Midbrain (tissue), 1 donor: ENCODE data around the gene FERMT2.
"Not testable (repeated sequence)": the region's sequence is repeated elsewhere in the genome, so short reads cannot be mapped to it uniquely, and the experiment has no call there.

ENCODE experiments used
- DNase-seq: peaks from one replicate; lab custom pipeline; 2025; lab: John Stamatoyannopoulos, UW

FERMT2 gene

DNA sequence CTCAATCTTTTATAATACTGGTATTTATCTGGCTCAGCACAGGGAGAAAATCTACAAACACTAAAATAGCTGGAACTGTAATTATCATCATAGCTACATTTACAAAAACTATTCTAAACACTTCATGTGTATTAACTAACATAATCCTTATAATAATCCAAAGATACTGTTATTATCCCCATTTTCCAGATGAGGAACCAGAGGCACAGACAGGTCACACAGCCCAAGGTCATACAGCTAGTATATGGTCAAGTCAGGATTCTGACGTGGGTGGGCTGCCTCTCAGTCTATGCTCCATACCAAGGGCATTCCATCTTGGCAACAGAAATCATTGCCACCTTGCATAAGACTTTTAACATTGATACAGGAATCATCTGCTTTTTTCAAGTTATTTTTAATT lies 11.4 kb downstream of the FERMT2 start:
- DNase-seq: no peak

DNA sequence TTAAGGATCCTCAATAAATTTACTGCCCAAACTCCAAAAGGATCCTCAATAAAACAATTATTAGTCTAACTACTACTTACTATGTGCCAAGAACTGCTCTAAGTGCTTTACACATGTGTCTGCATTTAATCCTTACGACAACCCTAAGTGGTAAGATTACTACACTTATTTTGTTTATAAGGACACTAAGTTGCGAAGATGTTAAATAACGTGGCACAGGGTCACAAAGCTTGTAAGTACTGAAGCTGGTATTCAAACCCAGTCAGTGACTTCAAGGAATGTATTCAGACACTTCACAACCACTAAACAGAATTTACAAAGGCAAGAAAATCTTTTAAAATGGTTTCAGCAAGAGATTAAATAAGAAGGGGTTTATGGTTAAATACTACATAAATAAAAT lies 13.0 kb downstream of the FERMT2 start:
- no peak for DNase-seq

DNA sequence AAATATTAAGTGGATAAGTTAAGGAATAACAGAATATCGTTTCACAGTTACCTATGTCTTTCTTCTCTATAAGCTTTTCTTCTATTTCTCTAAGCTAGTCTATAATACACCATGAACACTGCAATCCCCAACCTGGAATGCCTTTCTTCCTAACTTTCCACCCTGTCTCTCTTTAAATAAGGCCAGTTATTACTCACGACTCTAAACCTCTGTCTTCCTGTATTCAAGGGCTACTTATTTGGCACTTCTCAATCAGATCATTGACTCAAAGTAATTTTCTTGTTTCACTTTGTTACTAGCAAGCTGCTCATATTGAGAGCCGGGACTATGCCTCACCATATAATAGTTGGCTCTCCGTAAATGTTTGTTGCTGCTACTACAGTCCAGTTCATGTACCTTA lies 13.5 kb downstream of the FERMT2 start:
- no peak for DNase-seq

DNA sequence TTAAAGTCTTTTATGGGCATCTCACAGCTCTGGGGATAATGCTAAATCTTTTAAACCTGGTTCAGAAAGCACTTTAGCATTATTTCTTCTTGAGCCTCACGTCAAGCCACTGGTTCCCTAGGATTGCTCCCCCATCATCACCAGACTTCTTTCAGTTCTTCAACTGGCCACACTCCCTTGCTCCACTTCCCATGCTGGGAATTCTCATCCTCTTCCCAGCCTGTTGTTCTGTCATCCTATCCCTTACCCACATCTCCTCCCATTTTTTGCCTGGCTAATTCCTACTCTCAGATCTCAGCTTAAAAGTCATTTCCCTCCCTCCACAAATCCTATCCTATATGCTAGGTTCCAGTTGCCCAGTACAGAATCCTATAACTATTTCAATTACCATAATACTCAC lies 14.4 kb downstream of the FERMT2 start:
- DNase-seq: no peak

DNA sequence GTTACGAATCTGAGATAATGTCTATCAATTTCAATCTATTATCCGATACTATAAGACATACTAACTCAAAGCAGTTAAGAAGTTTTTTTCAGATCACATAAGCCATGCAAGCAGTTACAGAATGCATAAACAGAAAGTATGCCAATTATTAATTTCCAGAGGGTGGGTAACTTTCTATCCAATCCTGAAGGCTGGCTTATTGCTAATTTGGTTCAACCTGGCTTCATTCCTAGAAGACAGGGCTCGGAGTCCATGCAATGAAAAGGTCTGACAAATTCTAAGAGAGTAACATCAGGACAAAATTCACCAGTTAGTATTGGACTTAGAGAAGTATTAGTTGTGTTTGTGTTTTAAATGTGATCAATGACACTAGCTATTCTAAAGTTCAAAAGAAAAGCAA lies 15.0 kb downstream of the FERMT2 start:
- DNase-seq: no peak

DNA sequence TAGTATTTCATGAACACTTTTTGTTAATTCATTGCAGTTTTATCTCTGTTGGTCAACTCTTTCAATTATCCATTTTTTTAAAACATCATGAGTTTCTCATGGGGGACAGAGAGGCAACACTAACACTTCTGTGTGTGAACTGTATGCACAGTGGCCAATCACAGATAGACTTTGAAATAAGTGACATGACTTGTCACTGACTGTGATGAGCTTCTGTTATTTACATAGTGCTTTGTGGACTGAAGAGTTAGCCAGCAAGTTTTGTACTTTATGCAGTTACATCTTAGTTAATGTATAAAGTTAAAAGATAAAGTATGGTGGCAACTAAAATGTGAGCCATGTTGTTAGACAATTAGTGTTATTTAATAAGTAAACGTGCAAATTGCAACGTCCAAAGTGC lies 16.1 kb downstream of the FERMT2 start:
- DNase-seq: no peak

DNA sequence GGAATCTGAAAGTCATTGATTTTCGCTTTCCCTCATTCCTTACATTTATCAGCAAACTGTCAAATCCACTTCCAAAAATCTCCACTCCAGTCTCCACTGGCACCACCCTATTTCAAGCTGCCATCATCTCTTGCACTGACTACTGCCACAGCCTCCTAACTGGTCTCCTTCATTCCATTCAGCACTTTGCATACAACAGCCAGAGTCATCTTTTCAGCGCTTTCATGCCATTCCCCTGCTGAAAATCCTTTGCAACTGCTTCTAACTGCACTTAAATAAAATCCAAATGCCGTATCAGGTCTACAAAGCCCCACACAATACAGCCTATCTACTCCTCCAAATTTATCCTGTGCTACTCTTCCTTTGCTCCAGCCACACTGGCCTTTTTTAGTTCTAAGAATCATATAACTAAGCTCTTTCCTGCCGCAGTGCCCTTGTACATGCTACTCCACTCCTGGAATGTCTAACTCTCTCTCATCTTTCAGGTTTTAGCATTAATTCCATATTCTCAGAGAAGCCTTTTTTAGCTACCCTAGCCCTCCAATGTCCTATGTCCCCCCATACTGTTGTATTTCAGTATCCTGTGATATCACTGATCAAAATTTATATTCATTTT lies 21.6 kb downstream of the FERMT2 start:
- no peak for DNase-seq

DNA sequence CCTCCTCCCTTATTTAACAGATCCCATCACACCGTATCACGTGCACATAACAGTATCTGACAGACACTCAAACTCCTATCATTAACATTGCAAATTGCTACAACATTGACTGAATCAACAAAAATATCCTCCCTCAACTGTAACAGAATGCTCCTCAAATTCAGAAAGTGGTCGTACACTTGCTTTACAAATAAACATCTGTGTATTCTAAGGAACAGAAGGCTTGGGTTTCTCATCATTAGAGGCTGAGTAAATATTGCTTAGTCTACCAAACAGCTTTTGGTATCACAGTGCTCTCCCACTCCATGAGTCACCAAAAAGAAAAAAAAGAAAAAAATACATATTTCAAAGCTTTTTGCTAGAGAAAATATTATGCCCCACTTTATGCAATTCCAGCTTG lies 23.9 kb downstream of the FERMT2 start:
- no peak for DNase-seq

DNA sequence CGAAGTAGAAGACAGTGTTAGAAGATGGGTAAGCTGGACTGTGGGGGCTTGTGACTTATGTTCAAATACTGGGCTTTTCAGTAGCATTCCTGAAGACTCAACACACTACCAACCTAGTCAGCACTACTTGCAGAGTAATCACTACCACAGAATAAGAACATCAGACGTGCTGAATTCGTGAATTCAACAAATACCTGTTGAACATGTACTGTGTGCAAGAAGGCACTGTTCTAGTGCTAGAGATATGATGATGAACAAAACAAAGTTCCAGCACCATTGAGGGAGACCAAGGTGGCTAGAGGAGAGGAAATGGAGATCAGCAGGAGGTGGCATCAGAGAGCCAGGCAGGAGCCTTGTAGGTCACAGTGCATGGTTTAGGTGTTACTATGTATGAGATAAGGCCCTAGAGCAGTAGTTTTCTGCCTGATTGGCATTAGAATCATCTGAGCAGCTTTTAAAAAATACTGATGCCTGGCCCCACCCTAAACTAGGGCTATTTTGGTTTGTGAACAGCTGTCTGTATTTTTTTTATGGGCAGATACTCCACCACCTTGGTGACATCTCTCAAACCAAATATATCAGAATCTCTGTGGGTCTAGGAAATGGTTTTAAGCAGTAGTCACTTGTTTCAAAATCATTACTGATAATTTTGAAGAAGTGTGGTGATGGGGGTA lies 26.8 kb downstream of the FERMT2 start:
- DNase-seq: no peak

DNA sequence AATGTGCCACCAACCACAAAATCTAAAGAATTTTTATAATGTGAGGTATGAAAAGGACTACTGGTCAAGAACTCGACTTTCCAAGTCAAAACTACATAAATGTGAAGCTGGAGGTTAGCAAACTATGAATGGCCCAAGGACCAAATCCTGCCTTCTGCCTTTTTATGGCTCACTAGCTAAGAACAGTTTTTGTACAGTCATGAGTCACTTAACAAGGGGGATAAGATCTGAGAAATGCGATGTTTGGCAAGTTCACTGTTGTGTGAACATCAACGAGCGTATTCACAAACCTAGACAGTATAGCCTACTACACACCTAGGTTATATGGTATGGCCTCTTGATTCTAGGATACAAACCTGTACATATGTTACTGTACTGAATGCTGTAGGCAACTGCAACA lies 28.2 kb downstream of the FERMT2 start:
- DNase-seq: no peak

DNA sequence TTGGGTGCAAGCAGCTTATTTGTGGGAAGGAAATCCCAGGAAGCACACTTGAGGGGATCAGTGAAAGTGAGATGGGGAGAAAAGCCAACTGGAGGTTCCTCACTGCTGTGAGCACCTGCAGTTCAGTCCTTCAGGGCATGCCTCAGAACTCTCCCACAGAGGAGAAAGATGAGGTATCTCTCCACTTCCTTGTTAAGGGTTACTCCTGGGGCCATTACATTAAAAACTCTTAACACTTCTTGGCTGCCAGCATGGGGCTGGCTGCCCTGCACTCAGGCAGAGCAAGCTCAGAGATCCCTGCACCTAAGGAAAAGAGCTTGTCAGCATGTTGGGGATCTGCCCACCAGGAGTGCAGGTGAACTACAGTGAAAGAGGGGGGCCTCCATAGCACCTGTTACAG lies 28.8 kb downstream of the FERMT2 start:
- DNase-seq: no peak

DNA sequence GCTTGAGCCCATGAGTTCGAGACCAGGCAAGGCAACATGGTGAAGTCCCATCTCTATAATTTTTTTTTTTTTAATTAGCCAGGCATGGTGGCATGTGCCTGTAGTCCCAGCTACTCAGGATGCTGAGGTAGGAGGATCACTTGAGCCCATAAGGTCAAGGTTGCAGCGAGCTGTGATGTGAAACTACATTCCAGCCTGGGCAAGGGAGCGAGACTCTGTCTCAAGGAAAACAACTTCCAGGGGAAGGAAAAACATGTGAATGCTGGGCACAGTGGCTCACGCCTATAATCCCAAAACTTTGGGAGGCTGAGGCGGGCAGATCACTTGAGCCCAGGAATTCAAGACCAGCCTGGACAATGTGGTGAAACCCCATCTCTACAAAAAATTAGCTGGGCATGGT lies 30.4 kb downstream of the FERMT2 start:
- not testable (repeated sequence) for DNase-seq

DNA sequence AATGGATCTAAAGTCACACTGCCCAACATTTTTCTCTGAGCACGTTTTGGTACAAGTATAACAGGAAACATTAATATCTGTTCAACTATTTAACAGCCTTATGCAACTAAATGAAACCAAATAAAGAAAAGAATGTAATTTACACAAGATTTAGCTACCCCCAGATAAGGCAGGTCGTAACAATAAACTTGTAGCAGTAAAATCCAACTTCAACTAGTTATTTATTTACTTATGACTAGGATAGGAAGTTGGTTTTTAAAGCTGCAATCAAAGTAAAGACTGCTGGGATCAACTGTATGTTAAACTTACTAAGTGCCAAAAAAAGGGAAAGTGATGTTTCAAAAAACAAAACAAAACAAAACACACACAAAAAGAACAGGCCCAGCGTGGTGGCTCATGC lies 30.9 kb downstream of the FERMT2 start:
- DNase-seq: no peak

DNA sequence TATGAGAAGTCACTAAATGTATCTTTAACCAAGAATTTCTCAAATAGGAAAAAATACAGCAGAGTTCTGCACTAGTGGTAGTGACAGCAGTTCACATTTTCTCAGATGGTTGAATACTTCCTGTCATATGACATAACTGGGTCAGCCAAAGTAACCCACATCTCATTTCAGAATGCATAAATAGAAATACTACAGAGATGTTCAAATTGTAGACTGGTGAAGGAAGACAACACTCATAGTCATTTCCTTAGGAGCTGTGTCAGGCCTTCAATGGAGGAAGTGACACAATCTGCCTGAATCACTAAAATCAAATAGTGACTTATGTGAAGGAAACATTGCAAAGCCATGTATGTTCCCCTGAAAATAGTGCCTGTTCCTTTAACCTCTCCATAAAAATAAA lies 32.4 kb downstream of the FERMT2 start:
- no peak for DNase-seq

DNA sequence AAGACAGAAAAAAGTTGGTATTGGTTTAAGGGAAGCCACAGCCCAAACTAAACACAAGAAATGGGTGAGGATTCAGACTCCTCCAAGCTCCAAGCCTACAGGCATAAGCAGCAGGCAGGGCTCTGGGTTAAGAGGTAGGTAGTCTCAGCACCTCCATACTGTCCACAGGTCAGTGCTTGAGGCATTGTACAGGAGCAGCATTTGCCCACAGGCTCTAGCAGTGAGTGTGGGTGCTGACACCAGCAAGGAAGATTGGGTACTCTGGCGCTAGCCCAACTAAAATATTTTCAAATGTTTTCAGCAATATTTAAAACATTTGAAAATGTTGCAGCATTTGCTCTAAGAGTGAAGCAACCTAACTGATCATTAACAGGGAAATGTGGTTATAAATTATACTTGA lies 33.1 kb downstream of the FERMT2 start:
- no peak for DNase-seq

DNA sequence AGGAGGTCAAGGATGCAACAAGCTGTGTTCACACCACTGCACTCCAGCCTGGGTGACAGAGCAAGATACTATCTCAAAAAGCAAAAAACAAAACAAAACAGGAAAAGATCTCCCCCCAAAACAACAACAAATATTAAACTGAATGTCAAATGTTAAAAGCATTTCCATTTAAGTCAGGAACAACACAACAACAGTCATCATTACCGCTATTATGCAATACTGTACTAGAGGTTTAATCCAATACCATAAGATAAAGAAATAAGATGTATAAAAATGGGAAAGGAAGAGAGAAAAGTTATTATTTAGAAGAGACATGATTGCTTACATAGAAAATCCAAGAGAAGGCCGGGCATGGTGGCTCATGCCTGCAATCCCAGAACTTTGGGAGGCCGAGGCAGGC lies 36.6 kb downstream of the FERMT2 start:
- DNase-seq: no peak

DNA sequence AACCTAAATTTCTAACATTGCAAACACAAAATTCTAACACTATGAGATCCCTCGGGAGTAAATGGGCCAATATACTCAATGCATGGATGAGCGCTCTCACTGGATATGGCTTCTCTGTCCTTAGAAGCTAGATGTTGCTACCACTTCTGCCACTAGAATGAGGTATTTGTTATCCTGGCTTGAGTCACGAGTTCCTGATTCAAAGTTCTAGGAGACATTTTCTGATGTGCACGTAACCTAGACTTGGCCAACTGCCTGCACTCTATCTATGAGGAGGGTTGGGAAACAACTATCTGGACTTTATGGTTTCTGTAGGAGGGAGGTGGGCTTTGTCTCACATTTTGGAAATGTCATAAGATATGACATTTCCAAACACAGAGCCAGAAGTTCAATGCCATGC lies 37.6 kb downstream of the FERMT2 start:
- no peak for DNase-seq

DNA sequence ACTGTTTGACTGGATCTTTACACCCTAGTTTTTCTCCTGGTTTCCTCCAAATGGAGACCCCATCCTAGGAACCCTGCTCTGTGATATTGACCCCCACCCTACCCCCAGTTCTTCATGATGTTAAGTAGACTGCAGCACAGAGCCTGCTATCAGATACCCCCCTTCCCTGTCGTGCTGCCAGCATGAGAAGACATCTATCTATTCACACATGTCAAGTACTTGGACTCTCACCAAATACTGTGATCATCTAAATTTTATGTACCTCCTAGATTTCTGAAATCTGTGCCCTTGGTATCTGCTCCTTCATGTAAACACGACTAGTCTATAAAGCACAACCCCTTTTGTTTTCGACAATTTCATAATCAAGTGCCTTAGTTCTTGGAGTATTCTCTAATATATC lies 38.9 kb downstream of the FERMT2 start:
- DNase-seq: no peak

DNA sequence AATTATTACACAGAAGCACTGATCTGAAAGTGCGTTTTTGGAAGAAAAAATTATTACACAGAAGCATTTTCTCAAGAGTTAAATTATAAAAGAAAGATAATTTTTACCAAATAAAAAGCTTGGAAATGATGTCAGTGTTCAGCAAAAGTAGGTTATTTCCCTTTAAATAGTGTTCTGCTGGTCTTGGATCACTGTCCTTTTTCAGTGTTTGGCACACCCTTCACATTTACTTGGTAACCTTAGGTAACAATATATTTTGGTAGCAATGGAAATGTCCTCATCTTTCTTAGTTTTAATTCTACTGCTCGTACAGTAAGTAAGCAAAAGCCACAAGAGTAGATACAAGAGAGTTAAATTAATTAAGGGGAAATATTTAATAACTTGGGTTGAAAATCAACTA lies 40.3 kb downstream of the FERMT2 start:
- DNase-seq: no peak

DNA sequence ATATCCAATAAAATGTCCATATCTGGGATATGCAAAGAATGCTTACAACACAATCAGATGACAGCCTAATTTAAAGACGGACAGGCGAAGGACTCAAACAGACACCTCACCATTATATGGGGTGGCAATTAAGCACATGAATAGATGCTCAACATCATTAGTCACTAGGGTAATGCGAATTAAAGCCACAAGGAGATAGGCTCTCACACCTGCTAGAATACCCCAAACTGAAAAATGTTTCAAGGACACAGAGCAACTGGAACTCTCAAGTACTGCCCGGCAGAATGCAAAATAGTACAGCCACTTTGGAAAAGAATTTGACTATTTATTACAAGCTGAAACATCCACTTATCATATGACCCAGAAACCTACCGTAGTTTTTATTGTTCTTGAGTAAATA lies 42.9 kb downstream of the FERMT2 start:
- DNase-seq: no peak

DNA sequence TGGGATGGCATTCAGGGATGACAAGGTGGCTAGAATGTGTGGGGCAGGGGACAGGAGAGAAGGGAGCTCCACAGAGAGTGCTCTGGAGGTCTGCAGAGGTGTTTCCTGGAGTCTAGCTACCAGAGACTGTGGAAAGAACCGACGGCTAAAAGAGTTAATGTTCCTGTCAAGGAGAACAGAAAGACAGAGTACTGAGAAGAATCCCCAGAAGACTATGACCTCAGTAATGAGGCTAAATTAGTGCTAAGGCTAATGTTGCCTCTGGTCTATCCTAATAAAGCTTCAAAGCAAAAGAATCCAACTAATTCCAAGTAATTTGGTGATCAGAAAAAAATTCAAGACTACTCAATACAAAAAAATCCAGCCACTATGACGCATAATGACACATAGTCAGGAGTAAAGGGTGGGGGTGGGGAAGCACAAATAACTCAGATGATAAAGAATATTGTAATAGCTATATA lies 44.7 kb downstream of the FERMT2 start:
- DNase-seq: no peak

DNA sequence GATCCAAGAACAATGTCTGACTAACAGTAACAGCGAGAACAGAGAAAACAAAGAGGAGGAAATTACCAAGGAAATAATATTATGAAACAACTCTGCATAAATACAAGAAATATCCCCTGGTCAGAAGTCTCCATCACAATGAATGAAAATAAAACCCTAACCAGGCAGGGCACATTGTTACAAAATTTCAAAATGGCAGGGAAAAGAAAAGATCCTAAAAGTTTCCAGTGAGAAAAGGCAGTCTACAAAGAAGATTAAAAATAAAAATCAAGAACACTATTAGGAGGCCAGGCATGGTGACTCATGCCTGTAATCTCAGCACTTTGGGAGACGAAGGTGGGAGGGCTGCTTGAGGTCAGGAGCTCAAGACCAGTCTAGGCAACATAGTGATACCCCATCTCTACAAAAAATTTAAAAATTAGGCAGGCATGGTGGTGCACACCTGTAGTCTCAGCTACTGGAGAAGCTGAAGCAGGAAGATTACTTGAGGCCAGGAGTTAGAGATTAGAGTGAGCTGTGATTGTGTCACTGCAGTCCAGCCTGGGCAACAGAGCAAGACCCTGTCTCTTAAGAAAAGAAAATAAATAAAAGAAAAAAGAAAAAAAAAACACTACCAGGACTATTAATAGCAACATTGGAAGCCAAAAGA lies 47.8 kb downstream of the FERMT2 start:
- DNase-seq: no peak

DNA sequence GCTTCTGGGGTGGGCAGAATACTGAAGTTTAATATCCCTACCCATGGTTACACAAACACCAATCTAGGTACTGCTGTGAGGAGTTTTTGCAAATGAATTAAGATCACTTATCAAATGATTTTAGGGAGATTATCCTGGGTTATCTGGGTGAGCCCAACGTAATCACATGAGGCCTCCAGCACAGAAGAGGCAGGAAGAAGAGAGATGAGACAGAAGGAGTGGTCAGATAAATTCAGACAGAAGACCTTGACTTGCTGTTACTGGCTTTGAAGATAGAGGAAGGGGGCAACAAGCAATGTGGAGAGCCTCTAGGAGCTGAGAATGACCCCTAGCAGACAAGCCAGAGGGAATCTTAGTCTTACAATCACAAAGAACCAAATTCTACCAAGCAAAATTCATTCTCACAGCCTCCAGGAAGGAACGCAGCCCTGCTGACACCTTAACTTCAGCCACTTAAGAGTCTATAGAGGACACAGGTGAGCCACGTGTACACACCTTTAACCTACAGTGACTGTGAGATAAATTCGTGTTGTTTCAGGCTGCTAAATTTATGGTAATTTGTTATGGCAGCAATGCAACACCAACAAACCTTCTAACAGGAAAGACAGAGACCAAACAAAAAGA lies 49.4 kb downstream of the FERMT2 start:
- DNase-seq: no peak
